WTC11 (cell line): Measurements from ENCODE around the gene ITGA11. TPM values are rescaled to one million over a fixed set of nuclear protein-coding genes. Genes with fewer than 3 reads are reported as not detected.
A peak's percentile ranks its signal among the peaks of the same experiment; 100 is the strongest.

Experiments used
- ATAC-seq: fragments of 200-7000 bp; cut with Tn5 transposase; 2 replicates; pipeline ENCODE4 v1.10.0; 2021; ENCODE audit warnings: mild to moderate bottlenecking, moderate library complexity
- CTCF ChIA-PET: fragments of 300-600 bp; sonication (Branson Sonifier 250); formaldehyde crosslinking; loops from one replicate; lab custom pipeline; 2021; ENCODE audit warnings: antibody characterized with exemption; lab: Charles Lee
- POLR2A ChIA-PET: fragments of 350-600 bp; sonication (Branson Sonifier 250); formaldehyde crosslinking; loops from one replicate; lab custom pipeline; 2021; ENCODE audit warnings: antibody characterized with exemption; lab: Charles Lee
- DNase-seq: peaks from one replicate; pipeline ENCODE4 v3.0.0; 2021; ENCODE audit warnings: low spot score
- H3K27ac Mint-ChIP-seq: 2 replicates; pipeline ENCODE4 v1.8.0; 2021; ENCODE audit warnings: mixed read lengths
- H3K27me3 Mint-ChIP-seq: 2 replicates; pipeline ENCODE4 v1.8.0; 2021; ENCODE audit warnings: low read depth, mild to moderate bottlenecking, moderate library complexity, mixed read lengths
- H3K36me3 Mint-ChIP-seq: 2 replicates; pipeline ENCODE4 v1.8.0; 2021; ENCODE audit warnings: mixed read lengths
- H3K4me1 Mint-ChIP-seq: 2 replicates; pipeline ENCODE4 v1.8.0; 2022; ENCODE audit warnings: mixed read lengths
- H3K4me3 Mint-ChIP-seq: 2 replicates; pipeline ENCODE4 v1.8.0; 2021; ENCODE audit warnings: mild to moderate bottlenecking, moderate library complexity, mixed read lengths
- H3K9me3 Mint-ChIP-seq: 2 replicates; pipeline ENCODE4 v1.8.0; 2021; ENCODE audit warnings: mixed read lengths
- AFF4 ChIP-seq: sonication (generic); formaldehyde crosslinking; IDR thresholded peaks from 2 replicates; pipeline ENCODE4 v1.8.1; 2023; ENCODE audit warnings: mild to moderate bottlenecking, missing genetic modification reagents, borderline replicate concordance
- CBFB ChIP-seq: sonication (generic); formaldehyde crosslinking; IDR thresholded peaks from 2 replicates; pipeline ENCODE4 v1.8.1; 2022; ENCODE audit warnings: mild to moderate bottlenecking, low read depth, missing genetic modification reagents
- CTCF ChIP-seq: fragments of 200-600 bp; IDR thresholded peaks from 2 replicates; pipeline ENCODE4 v1.8.0; 2022; ENCODE audit warnings: antibody characterized with exemption
- FOXJ3 ChIP-seq: sonication (generic); formaldehyde crosslinking; IDR thresholded peaks from 2 replicates; pipeline ENCODE4 v1.9.0; 2021; ENCODE audit warnings: missing genetic modification reagents, mild to moderate bottlenecking, borderline replicate concordance
- GRHL2 ChIP-seq: fragments of 250-450 bp; sonication (Bioruptor Pico); IDR thresholded peaks from 2 replicates; pipeline ENCODE4 v1.8.0; 2022; ENCODE audit warnings: mild to moderate bottlenecking, moderate library complexity; ENCODE audit not compliant: insufficient replicate concordance, severe bottlenecking
- IRF1 ChIP-seq: sonication (generic); formaldehyde crosslinking; IDR thresholded peaks from 2 replicates; pipeline ENCODE4 v1.8.0; 2023; ENCODE audit warnings: missing genetic modification reagents
- MAX ChIP-seq: sonication (generic); formaldehyde crosslinking; IDR thresholded peaks from 2 replicates; pipeline ENCODE4 v1.8.0; 2022; ENCODE audit warnings: mild to moderate bottlenecking, missing genetic modification reagents
- NFE2L1 ChIP-seq: sonication (generic); formaldehyde crosslinking; IDR thresholded peaks from 2 replicates; pipeline ENCODE4 v1.8.1; 2023; ENCODE audit warnings: missing genetic modification reagents
- NR1H2 ChIP-seq: sonication (generic); formaldehyde crosslinking; IDR thresholded peaks from 2 replicates; pipeline ENCODE4 v1.9.0; 2021; ENCODE audit warnings: mild to moderate bottlenecking, moderate library complexity, missing genetic modification reagents
- ZNF219 ChIP-seq: sonication (generic); formaldehyde crosslinking; IDR thresholded peaks from 2 replicates; pipeline ENCODE4 v1.8.0; 2023; ENCODE audit warnings: missing genetic modification reagents, mild to moderate bottlenecking, borderline replicate concordance
- ZNF232 ChIP-seq: sonication (generic); formaldehyde crosslinking; IDR thresholded peaks from 2 replicates; pipeline ENCODE4 v1.8.0; 2022; ENCODE audit warnings: mild to moderate bottlenecking, missing genetic modification reagents
- ZNF263 ChIP-seq: sonication (generic); formaldehyde crosslinking; IDR thresholded peaks from 2 replicates; pipeline ENCODE4 v1.8.1; 2022; ENCODE audit warnings: low read depth, mild to moderate bottlenecking, moderate library complexity, missing genetic modification reagents
- ZNF423 ChIP-seq: fragments of 250-450 bp; sonication (Bioruptor Pico); IDR thresholded peaks from 2 replicates; pipeline ENCODE4 v2.1.2; 2022; ENCODE audit warnings: mild to moderate bottlenecking, moderate library complexity
- ZNF532 ChIP-seq: fragments of 250-450 bp; sonication (Bioruptor Pico); IDR thresholded peaks from 2 replicates; pipeline ENCODE4 v1.9.0; 2021; ENCODE audit warnings: mild to moderate bottlenecking, borderline replicate concordance
- total RNA-seq: library from RNA; stranded (reverse); gene quantifications from 3 replicates; pipeline ENCODE4 v1.2.3, GENCODE V29; 2021

Gene ITGA11
- total RNA-seq, 1 experiment from 2014 or later, result 0.15 TPM

GRCh38 chr15:68389041-68389930 is 42.7 kb downstream of the ITGA11 start:
- peak; percentile 60; the same call in 1 of the 2 replicates for ATAC-seq
- Mint-ChIP-seq H3K9me3 (peaks cover 26% of the 10 kb centered on the region), H3K4me3 (no peak overlapping the region), H3K27me3 (peaks cover 7% of the 10 kb centered on the region)
- no peak for TF ChIP-seq ZNF423 (CRISPR knock-in tag)
- TF ChIP-seq ZNF219 (CRISPR knock-in tag), result no peak
- no peak for TF ChIP-seq ZNF532 (CRISPR knock-in tag)
- TF ChIP-seq CBFB, result no peak
- TF ChIP-seq ZNF232, result no peak
- TF ChIP-seq AFF4 (CRISPR knock-in tag), result no peak
- TF ChIP-seq IRF1 (CRISPR knock-in tag), result no peak
- TF ChIP-seq NFE2L1 (CRISPR knock-in tag), result no peak
- no peak for TF ChIP-seq GRHL2 (CRISPR knock-in tag)
- no peak for TF ChIP-seq ZNF263 (CRISPR knock-in tag)
- TF ChIP-seq MAX (CRISPR knock-in tag), result no peak
- TF ChIP-seq NR1H2 (CRISPR knock-in tag), result no peak
- TF ChIP-seq FOXJ3 (CRISPR knock-in tag), result no peak
- TF ChIP-seq CTCF, result no peak
- TF ChIP-seq, all 79 proteins: peak for 0
- Mint-ChIP-seq H3K36me3 (0 out of 2 replicates have a peak, but pooled peaks cover 5% of the 10 kb centered on the region), H3K4me1 (no peaks in the 10 kb centered on the region), H3K27ac (no peak overlapping the region)
- ChIA-PET CTCF (interaction anchor here (0.5 to 1.8 kb wide), 14 partner anchors 10 to 570 kb away, joined by 3 to 18 read pairs (median 3); no protein-coding TSS in a partner anchor), POLR2A (no interaction called here)
- peak; percentile 12 for DNase-seq
